B cell (primary cell): ENCODE results near the gene RNPEPL1.

ENCODE experiments used
- EZH2 ChIP-seq: IDR thresholded peaks from 2 replicates; pipeline ENCODE4 v1.6.1; 2012; ENCODE audit warnings: borderline replicate concordance, low read depth, mild to moderate bottlenecking, moderate library complexity, low read length; ENCODE audit not compliant: insufficient read depth, poor library complexity, severe bottlenecking
- TF ChIP-seq, protein P1 (sequence below): fragments of 200-600 bp; IDR thresholded peaks from one replicate; pipeline ENCODE4 v1.8.0; 2022; ENCODE audit warnings: antibody characterized with exemption, mild to moderate bottlenecking

DNA sequence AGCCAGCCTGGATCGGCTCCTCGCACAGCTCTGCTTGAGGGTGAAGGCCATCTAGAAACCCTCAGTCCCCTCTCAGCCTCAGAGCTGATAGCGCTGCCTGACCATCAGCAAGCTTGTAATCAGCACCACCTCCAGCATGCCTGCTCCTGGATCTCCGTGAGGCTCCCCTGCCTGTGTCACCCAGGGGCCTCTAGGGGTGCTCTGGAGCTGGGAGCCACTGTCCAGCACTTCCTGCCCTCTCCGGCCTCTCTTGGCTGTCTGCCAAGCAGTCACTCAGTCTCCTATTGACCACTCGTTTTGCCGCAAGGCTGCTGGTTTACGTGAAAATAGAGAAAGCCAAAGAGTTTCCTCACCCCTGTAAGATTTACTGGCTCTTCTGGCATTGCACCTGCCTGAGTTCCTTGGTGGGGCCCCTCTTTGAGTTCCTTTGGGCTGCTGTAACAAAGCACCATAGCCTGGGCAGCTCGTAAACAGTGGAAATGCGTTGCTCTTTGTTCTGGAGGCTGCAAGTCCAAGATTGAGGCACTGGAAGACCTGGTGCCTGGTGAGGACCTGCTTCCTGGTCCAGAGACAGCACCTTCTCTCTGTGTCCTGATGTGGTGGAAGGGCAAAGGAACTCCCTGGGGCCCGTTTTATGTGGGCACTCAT is 36.1 kb downstream of the RNPEPL1 start:
- TF ChIP-seq, protein P1, sequence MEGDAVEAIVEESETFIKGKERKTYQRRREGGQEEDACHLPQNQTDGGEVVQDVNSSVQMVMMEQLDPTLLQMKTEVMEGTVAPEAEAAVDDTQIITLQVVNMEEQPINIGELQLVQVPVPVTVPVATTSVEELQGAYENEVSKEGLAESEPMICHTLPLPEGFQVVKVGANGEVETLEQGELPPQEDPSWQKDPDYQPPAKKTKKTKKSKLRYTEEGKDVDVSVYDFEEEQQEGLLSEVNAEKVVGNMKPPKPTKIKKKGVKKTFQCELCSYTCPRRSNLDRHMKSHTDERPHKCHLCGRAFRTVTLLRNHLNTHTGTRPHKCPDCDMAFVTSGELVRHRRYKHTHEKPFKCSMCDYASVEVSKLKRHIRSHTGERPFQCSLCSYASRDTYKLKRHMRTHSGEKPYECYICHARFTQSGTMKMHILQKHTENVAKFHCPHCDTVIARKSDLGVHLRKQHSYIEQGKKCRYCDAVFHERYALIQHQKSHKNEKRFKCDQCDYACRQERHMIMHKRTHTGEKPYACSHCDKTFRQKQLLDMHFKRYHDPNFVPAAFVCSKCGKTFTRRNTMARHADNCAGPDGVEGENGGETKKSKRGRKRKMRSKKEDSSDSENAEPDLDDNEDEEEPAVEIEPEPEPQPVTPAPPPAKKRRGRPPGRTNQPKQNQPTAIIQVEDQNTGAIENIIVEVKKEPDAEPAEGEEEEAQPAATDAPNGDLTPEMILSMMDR, result no peak
- no peak for TF ChIP-seq EZH2
